ENCODE data around the gene ART5.

The ART5 gene

GRCh38 chr11:3641701-3642070 lies at the start of gene ART5:
Gene ART5, minus strand, starts transcription at chr11:3641992. Its CDS starts 130 bp downstream, at chr11:3641862.
- DNase-seq (ENCODE audit: low spot score): no peak

GRCh38 chr11:3686751-3687150 lies 45.0 kb upstream of the ART5 start:
- no peak for DNase-seq (ENCODE audit: low spot score)

- no peak for DNase-seq (ENCODE audit: low spot score)
These were observed 44.1 kb upstream of the ART5 start for GRCh38 chr11:3685923-3686322.

GRCh38 chr11:3684819-3685172 lies 43.0 kb upstream of the ART5 start:
- no peak for DNase-seq (ENCODE audit: low spot score)

- DNase-seq (ENCODE audit: low spot score): no peak
These were observed 42.5 kb upstream of the ART5 start for GRCh38 chr11:3684129-3684818.

- DNase-seq (ENCODE audit: low spot score): no peak
These were observed 41.2 kb upstream of the ART5 start for GRCh38 chr11:3683039-3683438.

- DNase-seq (ENCODE audit: low spot score): no peak
These were observed 37.3 kb upstream of the ART5 start for GRCh38 chr11:3679077-3679476.

GRCh38 chr11:3675971-3676370 lies 34.2 kb upstream of the ART5 start:
- no peak for DNase-seq (ENCODE audit: low spot score)

- DNase-seq (ENCODE audit: low spot score): no peak
These were observed 32.4 kb upstream of the ART5 start for GRCh38 chr11:3674189-3674588.

- no peak for DNase-seq (ENCODE audit: low spot score)
These were observed 29.8 kb upstream of the ART5 start, which contains the start of gene CHRNA10 for GRCh38 chr11:3671334-3672254. Gene CHRNA10, minus strand, starts transcription at chr11:3671384. Its CDS starts 72 bp downstream, at chr11:3671312.

- no peak for DNase-seq (ENCODE audit: low spot score)
These were observed 28.0 kb upstream of the ART5 start for GRCh38 chr11:3669742-3670183.

GRCh38 chr11:3669128-3669527 lies 27.3 kb upstream of the ART5 start:
- DNase-seq (ENCODE audit: low spot score): no peak

- DNase-seq (ENCODE audit: low spot score): no peak
These were observed 25.6 kb upstream of the ART5 start for GRCh38 chr11:3667149-3668035.

GRCh38 chr11:3666023-3666530 lies 24.3 kb upstream of the ART5 start:
- DNase-seq (ENCODE audit: low spot score): no peak

GRCh38 chr11:3665336-3666022 lies 23.7 kb upstream of the ART5 start:
- no peak for DNase-seq (ENCODE audit: low spot score)

- DNase-seq (ENCODE audit: low spot score): no peak
These were observed 22.3 kb upstream of the ART5 start for GRCh38 chr11:3664032-3664630.

GRCh38 chr11:3662856-3663255 lies 21.1 kb upstream of the ART5 start:
- no peak for DNase-seq (ENCODE audit: low spot score)

- no peak for DNase-seq (ENCODE audit: low spot score)
These were observed 19.2 kb upstream of the ART5 start for GRCh38 chr11:3660960-3661359.

GRCh38 chr11:3659595-3660515 lies 18.1 kb upstream of the ART5 start:
- no peak for DNase-seq (ENCODE audit: low spot score)

GRCh38 chr11:3658252-3658651 lies 16.5 kb upstream of the ART5 start:
- no peak for DNase-seq (ENCODE audit: low spot score)

All from pons (tissue), 1 donor.